OCI-LY3 (cell line): ENCODE measurements around the gene ING4.

Source experiments
- EZH2phosphoT487 ChIP-seq: fragments of 200-600 bp; shearing (Covaris generic); IDR thresholded peaks from 2 replicates; pipeline ENCODE4 v1.6.1; 2018; ENCODE audit warnings: antibody characterized with exemption, mixed run types, low read depth
- TF ChIP-seq, protein P1 (sequence below): fragments of 200-600, 300-600 bp; sonication (generic); IDR thresholded peaks from 2 replicates; pipeline ENCODE4 v1.5.1; 2014; ENCODE audit warnings: antibody characterized with exemption, low read length, low read depth

- TF ChIP-seq, protein P1, sequence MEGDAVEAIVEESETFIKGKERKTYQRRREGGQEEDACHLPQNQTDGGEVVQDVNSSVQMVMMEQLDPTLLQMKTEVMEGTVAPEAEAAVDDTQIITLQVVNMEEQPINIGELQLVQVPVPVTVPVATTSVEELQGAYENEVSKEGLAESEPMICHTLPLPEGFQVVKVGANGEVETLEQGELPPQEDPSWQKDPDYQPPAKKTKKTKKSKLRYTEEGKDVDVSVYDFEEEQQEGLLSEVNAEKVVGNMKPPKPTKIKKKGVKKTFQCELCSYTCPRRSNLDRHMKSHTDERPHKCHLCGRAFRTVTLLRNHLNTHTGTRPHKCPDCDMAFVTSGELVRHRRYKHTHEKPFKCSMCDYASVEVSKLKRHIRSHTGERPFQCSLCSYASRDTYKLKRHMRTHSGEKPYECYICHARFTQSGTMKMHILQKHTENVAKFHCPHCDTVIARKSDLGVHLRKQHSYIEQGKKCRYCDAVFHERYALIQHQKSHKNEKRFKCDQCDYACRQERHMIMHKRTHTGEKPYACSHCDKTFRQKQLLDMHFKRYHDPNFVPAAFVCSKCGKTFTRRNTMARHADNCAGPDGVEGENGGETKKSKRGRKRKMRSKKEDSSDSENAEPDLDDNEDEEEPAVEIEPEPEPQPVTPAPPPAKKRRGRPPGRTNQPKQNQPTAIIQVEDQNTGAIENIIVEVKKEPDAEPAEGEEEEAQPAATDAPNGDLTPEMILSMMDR = no peak
- no peak for TF ChIP-seq EZH2phosphoT487
Measured at GRCh38 chr12:6614513-6615172, 48.3 kb downstream of the ING4 start.
